Liver (tissue), 9 donors: ENCODE results near the gene NCK1. TPM values are rescaled to one million over a fixed set of nuclear protein-coding genes. Genes with fewer than 3 reads are reported as not detected.

Experiments
- DNase-seq: peaks from one replicate; pipeline ENCODE4 v3.0.0-alpha.2; 2017; ENCODE audit warnings: low spot score
- H3K27ac ChIP-seq, 2 donors: one replicate each; pipeline ENCODE4 v1.7.0; 2013; ENCODE audit warnings: inconsistent platforms in 2 of 2, low read length in 2 of 2, control low read depth in 1 of 2, low read depth in 1 of 2, mild to moderate bottlenecking in 1 of 2
- H3K27me3 ChIP-seq, 4 donors: one replicate each; pipeline versions ENCODE4 v1.6.1 to v1.7.0; 2013; ENCODE audit warnings: low read length in 3 of 4, inconsistent platforms in 1 of 4, mild to moderate bottlenecking in 1 of 4, moderate library complexity in 1 of 4; ENCODE audit not compliant: control insufficient read depth in 4 of 4, insufficient read depth in 4 of 4
- H3K36me3 ChIP-seq, 4 donors: one replicate each; pipeline versions ENCODE4 v1.6.1 to v1.7.0; 2013; ENCODE audit warnings: low read length in 3 of 4, mild to moderate bottlenecking in 3 of 4, low read depth in 1 of 4, moderate library complexity in 1 of 4; ENCODE audit not compliant: control insufficient read depth in 4 of 4, insufficient read depth in 3 of 4
- H3K4me1 ChIP-seq, 4 donors: one replicate each; pipeline versions ENCODE4 v1.6.1 to v1.7.0; 2013; ENCODE audit warnings: low read length in 3 of 4, mild to moderate bottlenecking in 3 of 4, moderate library complexity in 1 of 4; ENCODE audit not compliant: control insufficient read depth in 4 of 4, insufficient read depth in 4 of 4
- H3K4me3 ChIP-seq, 3 donors: one replicate each; pipeline versions ENCODE4 v1.6.1 to v1.7.0; 2013; ENCODE audit warnings: low read length in 3 of 3, control low read depth in 1 of 3, low read depth in 1 of 3, mild to moderate bottlenecking in 1 of 3
- H3K9ac ChIP-seq, 2 donors: one replicate each; pipeline ENCODE4 v1.7.0; 2013; ENCODE audit warnings: low read length in 2 of 2, mild to moderate bottlenecking in 2 of 2, moderate library complexity in 2 of 2, control low read depth in 1 of 2, low read depth in 1 of 2
- H3K9me3 ChIP-seq, 4 donors: one replicate each; pipeline versions ENCODE4 v1.6.1 to v1.7.0; 2013; ENCODE audit warnings: low read length in 3 of 4; ENCODE audit not compliant: control insufficient read depth in 4 of 4
- ATF3 ChIP-seq: IDR thresholded peaks from 2 replicates; pipeline ENCODE4 v1.6.1; 2016; ENCODE audit warnings: antibody characterized with exemption
- CTCF ChIP-seq: fragments of 150-350 bp; IDR thresholded peaks from 2 replicates; pipeline ENCODE4 v1.5.1; 2017; ENCODE audit warnings: improper control_type of control experiment, low read depth, low read length; ENCODE audit not compliant: missing input control
- EGR1 ChIP-seq, 2 donors: IDR thresholded peaks; 2 replicates each; pipeline ENCODE4 v1.6.1; 2016 to 2018; ENCODE audit warnings: antibody characterized with exemption in 2 of 2, low read depth in 2 of 2
- FOXA1 ChIP-seq: IDR thresholded peaks from 2 replicates; pipeline ENCODE4 v1.6.1; 2016; ENCODE audit warnings: antibody characterized with exemption
- FOXA2 ChIP-seq: IDR thresholded peaks from 2 replicates; pipeline ENCODE4 v1.6.1; 2016; ENCODE audit warnings: antibody characterized with exemption
- GABPA ChIP-seq, 2 donors: IDR thresholded peaks in 1 of 2; conservative IDR thresholded peaks in 1 of 2; 2 replicates each; pipeline ENCODE4 v1.6.1; 2016; ENCODE audit warnings: antibody characterized with exemption in 2 of 2, mild to moderate bottlenecking in 1 of 2, moderate library complexity in 1 of 2
- HNF4A ChIP-seq, 2 donors: conservative IDR thresholded peaks; 2 replicates each; pipeline ENCODE4 v1.6.1; 2016; ENCODE audit warnings: antibody characterized with exemption in 2 of 2, mild to moderate bottlenecking in 2 of 2
- HNF4G ChIP-seq: IDR thresholded peaks from 2 replicates; pipeline ENCODE4 v1.6.1; 2016; ENCODE audit warnings: antibody characterized with exemption
- NR2F2 ChIP-seq: IDR thresholded peaks from 2 replicates; pipeline ENCODE4 v1.6.1; 2016; ENCODE audit warnings: antibody characterized with exemption
- RAD21 ChIP-seq, 2 donors: IDR thresholded peaks; 2 replicates each; pipeline ENCODE4 v1.6.1; 2016; ENCODE audit warnings: antibody characterized with exemption in 2 of 2, mild to moderate bottlenecking in 2 of 2
- REST ChIP-seq: IDR thresholded peaks from 2 replicates; pipeline ENCODE4 v1.6.1; 2016; ENCODE audit warnings: antibody characterized with exemption, mild to moderate bottlenecking
- RXRA ChIP-seq, 2 donors: IDR thresholded peaks; 2 replicates each; pipeline ENCODE4 v1.6.1; 2017 to 2018; ENCODE audit warnings: antibody characterized with exemption in 2 of 2, mild to moderate bottlenecking in 1 of 2
- SP1 ChIP-seq: IDR thresholded peaks from 2 replicates; pipeline ENCODE4 v1.6.1; 2018; ENCODE audit warnings: antibody characterized with exemption, mild to moderate bottlenecking
- TAF1 ChIP-seq: conservative IDR thresholded peaks from 2 replicates; pipeline ENCODE4 v1.6.1; 2016; ENCODE audit warnings: antibody characterized with exemption, mild to moderate bottlenecking
- YY1 ChIP-seq: IDR thresholded peaks from 2 replicates; pipeline ENCODE4 v1.6.1; 2016; ENCODE audit warnings: antibody characterized with exemption, mild to moderate bottlenecking
- WGBS: extraction: QIAGEN DNeasy Blood & Tissue Kit; methylation state at CpG from one replicate; pipeline ENCODE4 v1.1.7; 2013; 5-methylcytosine and 5-hydroxymethylcytosine counted together
- polyA plus RNA-seq, 2 donors: library from polyadenylated mRNA; stranded (reverse) in 1 of 2; unstranded in 1 of 2; fragments of 200-250 nt in 1 of 2; fragments of >200 nt in 1 of 2; fragmentation: Nextera tagmentation in 1 of 2; extraction: Ambion mirVana in 1 of 2; gene quantifications; one replicate each; pipeline versions ENCODE4 v1.2.1 to v1.2.3, GENCODE V29; 2013 to 2015
- total RNA-seq, 2 donors: library from RNA; depleted of rRNA; stranded (reverse); fragments of >200 nt; gene quantifications; one replicate each; pipeline ENCODE4 v1.2.3, GENCODE V29; 2014
- donor health status: healthy.
- donor health status: healthy.
- donor health status: healthy.
- donor health status: healthy.
- donor health status: healthy.

Gene NCK1
- total and polyA plus RNA-seq, 4 donors, result 13.7 to 35.8 (median 19.4) TPM

GRCh38 chr3:136905549-136905948 is 43.5 kb downstream of the NCK1 start:
- TF ChIP-seq REST (no peak), EGR1 (IDR thresholded peaks at IDR 0.05; ENCODE audit: low read depth in 2 of 2) (no peak), FOXA1 (no peak), GABPA (IDR thresholded peaks at IDR 0.05 in 1 of 2, conservative IDR thresholded peaks at IDR 0.05 in 1 of 2) (no peak), FOXA2 (no peak), ATF3 (no peak)
- no peak for DNase-seq
- no peak overlapping the region for H3K4me3 ChIP-seq
- no peaks in the 10 kb centered on the region for H3K27me3 ChIP-seq
- H3K9me3 ChIP-seq, result peaks cover 0 to 1% (median 0%) of the 10 kb centered on the region in 4 donors
- no peaks in the 10 kb centered on the region for H3K36me3 ChIP-seq
- no peak overlapping the region for H3K9ac ChIP-seq
- H3K4me1 ChIP-seq, result peaks cover 0 to 16% (median 3%) of the 10 kb centered on the region in 4 donors
- no peak overlapping the region for H3K27ac ChIP-seq
- WGBS, result 100% methylated on average over 1 of the region's 1 CpG

- no peak for DNase-seq
- H3K9ac ChIP-seq, result no peak overlapping the region
- 75% methylated on average over 5 of the region's 5 CpGs for WGBS
- H3K4me3 ChIP-seq, result no peak overlapping the region
- H3K36me3 ChIP-seq, result no peaks in the 10 kb centered on the region
- H3K4me1 ChIP-seq, result peaks cover 0 to 16% (median 2%) of the 10 kb centered on the region in 4 donors
- H3K27ac ChIP-seq, result no peak overlapping the region
- H3K9me3 ChIP-seq, result peaks cover 0 to 1% (median 0%) of the 10 kb centered on the region in 4 donors
- H3K27me3 ChIP-seq, result no peaks in the 10 kb centered on the region
- no peak for TF ChIP-seq HNF4A (conservative IDR thresholded peaks at IDR 0.05)
- TF ChIP-seq RXRA (IDR thresholded peaks at IDR 0.05), result no peak
- no peak for TF ChIP-seq SP1
- no peak for TF ChIP-seq HNF4G
- no peak for TF ChIP-seq YY1
- TF ChIP-seq TAF1, result no peak
- no peak for TF ChIP-seq RAD21 (IDR thresholded peaks at IDR 0.05)
- TF ChIP-seq FOXA1, result no peak
- no peak for TF ChIP-seq FOXA2
- TF ChIP-seq GABPA (IDR thresholded peaks at IDR 0.05 in 1 of 2, conservative IDR thresholded peaks at IDR 0.05 in 1 of 2), result no peak
- TF ChIP-seq NR2F2, result no peak
- no peak for TF ChIP-seq CTCF
Observed at GRCh38 chr3:136906725-136907124, 44.7 kb downstream of the NCK1 start.
